ENCODE measurements around the gene IFT122.
"Not testable (repeated sequence)": the region's sequence is repeated elsewhere in the genome, so short reads cannot be mapped to it uniquely, and the experiment has no call there.

GRCh38 chr3:129489258-129489657 lies 49.2 kb downstream of the IFT122 start:
- TF ChIP-seq CTCF (IDR thresholded peaks at IDR 0.05 in 8 of 11, conservative IDR thresholded peaks at IDR 0.05 in 3 of 11); POLR2A (IDR thresholded peaks at IDR 0.05): not testable (repeated sequence)

Measured in spleen (tissue), 7 donors.